Endothelial cell of umbilical vein (primary cell): ENCODE results near the gene C1orf94.

Source experiments
- CTCF ChIP-seq, 2 donors: IDR thresholded peaks; 1 replicate in 1 of 2; 2 replicates in 1 of 2; pipeline ENCODE4 v1.5.1; 2011; ENCODE audit warnings: low read length in 2 of 2, mild to moderate bottlenecking in 2 of 2, moderate library complexity in 2 of 2, control low read depth in 1 of 2, inconsistent platforms in 1 of 2, low read depth in 1 of 2; ENCODE audit not compliant: insufficient read depth in 1 of 2; ENCODE audit errors: extremely low read depth in 1 of 2
- POLR2A ChIP-seq: IDR thresholded peaks from 2 replicates; pipeline ENCODE4 v1.6.1; 2012; ENCODE audit warnings: low read depth, mild to moderate bottlenecking, control low read depth, low read length
- POLR2AphosphoS5 ChIP-seq: IDR thresholded peaks from 2 replicates; pipeline ENCODE4 v1.6.1; 2012; ENCODE audit warnings: low read depth, mild to moderate bottlenecking, control low read depth, low read length, moderate library complexity; ENCODE audit not compliant: insufficient read depth

DNA sequence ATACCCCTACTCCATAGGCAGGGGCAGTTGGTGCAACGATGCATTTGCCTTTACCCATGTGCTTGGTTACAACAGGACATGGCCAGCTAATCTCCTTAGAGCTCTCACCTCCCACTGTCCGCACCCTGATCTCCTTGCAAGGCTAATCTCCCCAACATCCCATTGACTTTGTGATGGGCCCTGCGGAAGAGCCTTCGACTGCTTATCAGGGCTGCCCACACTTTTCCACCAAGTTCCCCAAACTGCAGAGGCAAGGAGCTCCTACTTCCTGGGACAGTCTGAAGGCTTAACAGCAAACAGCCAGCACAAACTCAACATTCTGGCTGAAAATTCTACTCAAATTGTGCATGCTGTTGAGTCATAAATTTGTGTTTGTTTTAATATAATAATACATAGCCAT, 36.0 kb downstream of the C1orf94 start:
- TF ChIP-seq POLR2AphosphoS5 (no peak), POLR2A (no peak), CTCF (IDR thresholded peaks at IDR 0.05; ENCODE audit: extremely low read depth in 1 of 2, insufficient read depth in 1 of 2, low read depth in 1 of 2, low read length in 2 of 2) (no peak)
